ENCODE measurements around the gene BPIFB3. TPM values are rescaled to one million over a fixed set of nuclear protein-coding genes. Genes with fewer than 3 reads are reported as not detected.

The BPIFB3 gene
- total RNA-seq, 1 donor: not detected

DNA sequence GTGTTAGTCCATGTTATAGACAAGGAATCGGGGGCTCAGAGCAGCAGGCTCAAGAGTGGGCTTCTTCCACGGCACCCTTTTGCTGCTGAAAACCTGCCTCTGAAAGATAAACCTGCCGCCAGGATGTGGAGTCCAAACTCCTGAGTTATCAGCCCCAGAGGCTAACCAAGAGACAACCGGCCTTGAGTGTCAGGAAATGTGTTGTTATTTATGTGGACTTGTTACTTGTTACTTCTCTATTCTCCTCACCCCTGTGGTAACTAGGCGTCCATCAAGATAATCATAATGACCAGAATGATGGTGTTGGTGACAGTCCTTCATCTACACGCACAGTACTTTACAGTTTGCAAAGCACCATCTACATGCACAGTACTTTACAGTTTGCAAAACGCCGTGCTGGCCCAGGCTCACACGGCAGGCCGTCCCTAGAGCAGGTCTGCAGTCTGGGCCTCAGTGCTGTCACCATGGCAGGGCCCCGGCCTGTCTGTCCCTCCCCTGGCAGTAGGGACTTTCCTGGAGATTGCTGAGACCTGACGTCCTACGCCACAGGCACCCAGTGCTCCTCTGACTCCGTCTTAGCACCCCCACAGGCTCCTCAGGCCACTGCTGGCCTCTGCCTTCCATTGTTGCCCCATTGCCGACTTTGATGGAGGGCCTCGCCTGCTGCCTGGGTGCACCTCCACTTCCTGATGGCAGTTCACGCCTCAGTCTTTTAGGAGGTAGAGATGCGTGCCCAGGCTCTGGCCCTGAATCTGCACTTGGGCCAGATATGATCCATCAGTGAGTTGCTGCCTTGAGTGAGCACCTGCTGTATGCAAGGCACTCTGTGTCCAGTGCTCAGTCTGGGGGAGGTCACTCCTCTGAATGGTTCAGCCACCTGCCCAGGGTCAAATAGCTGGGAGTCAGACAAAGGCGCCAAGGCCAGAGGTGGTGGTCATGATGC, 16.7 kb downstream of the BPIFB3 start:
- TF ChIP-seq, protein P1, sequence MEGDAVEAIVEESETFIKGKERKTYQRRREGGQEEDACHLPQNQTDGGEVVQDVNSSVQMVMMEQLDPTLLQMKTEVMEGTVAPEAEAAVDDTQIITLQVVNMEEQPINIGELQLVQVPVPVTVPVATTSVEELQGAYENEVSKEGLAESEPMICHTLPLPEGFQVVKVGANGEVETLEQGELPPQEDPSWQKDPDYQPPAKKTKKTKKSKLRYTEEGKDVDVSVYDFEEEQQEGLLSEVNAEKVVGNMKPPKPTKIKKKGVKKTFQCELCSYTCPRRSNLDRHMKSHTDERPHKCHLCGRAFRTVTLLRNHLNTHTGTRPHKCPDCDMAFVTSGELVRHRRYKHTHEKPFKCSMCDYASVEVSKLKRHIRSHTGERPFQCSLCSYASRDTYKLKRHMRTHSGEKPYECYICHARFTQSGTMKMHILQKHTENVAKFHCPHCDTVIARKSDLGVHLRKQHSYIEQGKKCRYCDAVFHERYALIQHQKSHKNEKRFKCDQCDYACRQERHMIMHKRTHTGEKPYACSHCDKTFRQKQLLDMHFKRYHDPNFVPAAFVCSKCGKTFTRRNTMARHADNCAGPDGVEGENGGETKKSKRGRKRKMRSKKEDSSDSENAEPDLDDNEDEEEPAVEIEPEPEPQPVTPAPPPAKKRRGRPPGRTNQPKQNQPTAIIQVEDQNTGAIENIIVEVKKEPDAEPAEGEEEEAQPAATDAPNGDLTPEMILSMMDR (IDR thresholded peaks at IDR 0.05; ENCODE audit: insufficient read depth, low read length): no peak
- H3K4me3 ChIP-seq (ENCODE audit: low read depth, low read length): no peak overlapping the region
- no peak for DNase-seq (ENCODE audit: low read depth)

DNA sequence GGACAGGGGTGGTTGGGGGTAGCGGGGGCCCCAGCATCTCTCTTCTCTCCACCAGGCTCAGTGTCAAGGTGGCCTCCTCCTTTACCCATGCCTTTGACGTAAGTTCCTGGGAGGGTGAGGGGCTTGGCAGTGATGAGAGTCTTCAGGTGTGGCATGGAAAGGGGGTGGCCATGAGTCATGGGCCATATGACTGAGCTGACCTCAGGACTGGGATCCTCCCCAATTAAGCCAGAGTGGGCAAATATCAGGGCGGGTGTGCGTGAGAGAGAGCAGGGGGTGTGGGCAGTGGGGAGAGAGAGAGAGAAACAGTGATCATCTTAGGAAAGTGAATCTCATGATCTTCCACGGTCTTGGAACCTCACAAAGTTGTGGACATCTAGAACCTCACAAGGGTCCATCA, 17.5 kb downstream of the BPIFB3 start:
- TF ChIP-seq, protein P1 (IDR thresholded peaks at IDR 0.05; ENCODE audit: insufficient read depth, low read length): no peak
- H3K4me3 ChIP-seq (ENCODE audit: low read depth, low read length): no peak overlapping the region
- DNase-seq (ENCODE audit: low read depth): no peak

DNA sequence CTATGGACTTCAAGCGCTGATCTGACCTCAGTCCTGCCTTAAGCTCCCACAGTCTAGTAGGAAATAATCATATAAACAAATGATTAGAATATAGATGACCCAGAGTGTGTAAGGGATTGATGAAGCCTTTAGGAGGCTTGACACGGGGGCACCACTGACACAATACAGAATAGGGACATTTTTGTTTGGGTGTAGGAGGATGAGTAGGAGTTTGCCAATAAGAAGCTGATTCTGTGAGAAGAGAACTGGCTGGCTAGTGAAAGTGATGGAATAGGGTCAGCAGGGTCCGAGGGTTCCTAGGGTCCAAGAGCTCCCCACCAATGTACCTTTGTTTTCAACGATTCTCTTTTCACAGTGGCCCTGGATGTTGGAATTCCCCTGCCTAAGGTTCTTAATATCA, 18.7 kb downstream of the BPIFB3 start:
- DNase-seq (ENCODE audit: low read depth): no peak
- H3K4me3 ChIP-seq (ENCODE audit: low read depth, low read length): no peak overlapping the region
- TF ChIP-seq, protein P1 (IDR thresholded peaks at IDR 0.05; ENCODE audit: insufficient read depth, low read length): no peak

DNA sequence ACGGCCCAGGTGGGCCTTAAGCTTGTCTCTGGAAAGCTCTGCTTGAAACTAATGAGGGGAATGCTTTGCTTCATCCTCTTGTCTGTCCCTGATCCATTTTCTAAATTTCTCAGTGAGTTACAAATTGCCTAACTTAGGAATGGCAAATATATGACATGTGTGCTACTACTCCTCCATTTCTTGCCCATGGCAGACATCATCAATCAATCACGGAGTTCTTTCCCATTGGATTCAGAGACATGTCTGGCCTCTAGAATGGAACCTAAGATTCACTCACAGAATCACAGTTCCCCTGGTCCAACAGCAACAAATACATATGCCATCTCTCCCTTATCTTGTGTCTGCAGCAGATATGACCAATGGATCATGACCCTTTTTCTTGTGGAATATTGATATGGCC, 19.1 kb downstream of the BPIFB3 start:
- DNase-seq (ENCODE audit: low read depth): no peak
- no peak overlapping the region for H3K4me3 ChIP-seq (ENCODE audit: low read depth, low read length)
- TF ChIP-seq, protein P1 (IDR thresholded peaks at IDR 0.05; ENCODE audit: insufficient read depth, low read length): no peak

- no peak overlapping the region for H3K4me3 ChIP-seq (ENCODE audit: low read depth, low read length)
- TF ChIP-seq, protein P1 (IDR thresholded peaks at IDR 0.05; ENCODE audit: insufficient read depth, low read length): no peak
Measured at GRCh38 chr20:33074675-33075074, 21.0 kb downstream of the BPIFB3 start.

GRCh38 chr20:33075281-33075680, 21.6 kb downstream of the BPIFB3 start:
- no peak overlapping the region for H3K4me3 ChIP-seq (ENCODE audit: low read depth, low read length)

More at GRCh38 chr20:33074675-33075074, 21.0 kb downstream of the BPIFB3 start:
- DNase-seq (ENCODE audit: low read depth): no peak

More at GRCh38 chr20:33075281-33075680, 21.6 kb downstream of the BPIFB3 start:
- TF ChIP-seq, protein P1 (IDR thresholded peaks at IDR 0.05; ENCODE audit: insufficient read depth, low read length): no peak
- no peak for DNase-seq (ENCODE audit: low read depth)

Measured in fibroblast of the aortic adventitia (primary cell).